IMR-90 (cell line): ENCODE data around the gene LIPI. TPM values are rescaled to one million over a fixed set of nuclear protein-coding genes. Genes with fewer than 3 reads are reported as not detected.
"Not testable (repeated sequence)": the region's sequence is repeated elsewhere in the genome, so short reads cannot be mapped to it uniquely, and the experiment has no call there.

Experiments
- ATAC-seq: fragments of 200-7000 bp; cut with Tn5 transposase; 2 replicates; pipeline ENCODE4 v1.9.1; 2020; ENCODE audit warnings: low read depth, mild to moderate bottlenecking, moderate library complexity
- BruUV-seq: library from RNA; stranded (reverse); fragments of 400-500 nt; replicated peaks from 2 replicates; lab custom pipeline; 2021; lab: Mats Ljungman, UMichigan
- CTCF ChIA-PET: fragments of 300-600 bp; formaldehyde crosslinking; extraction: SDS; loops from one replicate; lab custom pipeline; 2021; ENCODE audit warnings: antibody characterized with exemption; lab: Yijun Ruan, JAX
- POLR2A ChIA-PET: fragments of 300-600 bp; sonication (Branson Sonifier 250); formaldehyde crosslinking; loops from one replicate; lab custom pipeline; 2022; ENCODE audit warnings: antibody characterized with exemption; ENCODE audit not compliant: unreplicated experiment; lab: Charles Lee
- DNase-seq: peaks from one replicate; pipeline ENCODE4 v3.0.0; 2013
- H2AFZ ChIP-seq: replicated peaks from 2 replicates; pipeline ENCODE3; 2013; ENCODE audit warnings: low read length, mild to moderate bottlenecking; ENCODE audit not compliant: poor library complexity
- H2AK5ac ChIP-seq: 2 replicates; pipeline ENCODE4 v1.6.1; 2013; ENCODE audit warnings: low read depth, low read length, inconsistent platforms
- H2AK9ac ChIP-seq: replicated peaks from 2 replicates; pipeline ENCODE3; 2013; ENCODE audit warnings: mild to moderate bottlenecking, low read depth, low read length, moderate library complexity; ENCODE audit not compliant: poor library complexity
- H2BK120ac ChIP-seq: 2 replicates; pipeline ENCODE4 v1.6.1; 2013; ENCODE audit warnings: low read depth, low read length, inconsistent platforms
- H2BK15ac ChIP-seq: 3 replicates; pipeline ENCODE4 v1.6.1; 2013; ENCODE audit warnings: low read depth, low read length, inconsistent platforms
- H2BK20ac ChIP-seq: 2 replicates; pipeline ENCODE4 v1.6.1; 2013; ENCODE audit warnings: low read depth, mild to moderate bottlenecking, inconsistent platforms, low read length, moderate library complexity
- H2BK5ac ChIP-seq: 2 replicates; pipeline ENCODE4 v1.6.1; 2013; ENCODE audit warnings: mild to moderate bottlenecking, low read depth, low read length, inconsistent platforms; ENCODE audit not compliant: poor library complexity, severe bottlenecking
- H3K14ac ChIP-seq: replicated peaks from 2 replicates; pipeline ENCODE4 v1.6.1; 2013; ENCODE audit warnings: low read depth, low read length, inconsistent platforms
- H3K18ac ChIP-seq: 2 replicates; pipeline ENCODE4 v1.6.1; 2013; ENCODE audit warnings: low read depth, low read length, control low read depth
- H3K23ac ChIP-seq: 2 replicates; pipeline ENCODE4 v1.6.1; 2013; ENCODE audit warnings: low read depth, low read length, inconsistent platforms
- H3K27ac ChIP-seq: 2 replicates; pipeline ENCODE4 v1.5.1; 2013; ENCODE audit warnings: mild to moderate bottlenecking, control low read depth, low read length; ENCODE audit not compliant: insufficient read depth
- H3K27me3 ChIP-seq: 2 replicates; pipeline ENCODE4 v1.6.1; 2013; ENCODE audit warnings: low read length; ENCODE audit not compliant: control insufficient read depth, insufficient read depth
- H3K36me3 ChIP-seq: 2 replicates; pipeline ENCODE4 v1.6.1; 2013; ENCODE audit warnings: low read length, mixed read lengths; ENCODE audit not compliant: control insufficient read depth, insufficient read depth
- H3K4ac ChIP-seq: 2 replicates; pipeline ENCODE4 v1.6.1; 2013; ENCODE audit warnings: low read depth, low read length, inconsistent platforms
- H3K4me1 ChIP-seq: 2 replicates; pipeline ENCODE4 v1.6.1; 2013; ENCODE audit warnings: low read length, mixed read lengths; ENCODE audit not compliant: control insufficient read depth, insufficient read depth
- H3K4me2 ChIP-seq: 2 replicates; pipeline ENCODE4 v1.6.1; 2013; ENCODE audit warnings: low read depth, mild to moderate bottlenecking, control low read depth, low read length, moderate library complexity
- H3K4me3 ChIP-seq: 2 replicates; pipeline ENCODE4 v1.5.1; 2013; ENCODE audit warnings: low read depth, mild to moderate bottlenecking, control low read depth, low read length, moderate library complexity; ENCODE audit not compliant: insufficient read depth
- H3K56ac ChIP-seq: 2 replicates; pipeline ENCODE4 v1.6.1; 2013; ENCODE audit warnings: low read length, inconsistent platforms; ENCODE audit not compliant: insufficient read depth; ENCODE audit errors: extremely low read depth
- H3K79me1 ChIP-seq, 2 experiments: 2 replicates each; pipeline ENCODE4 v1.6.1; 2013; ENCODE audit warnings: low read length in 2 of 2, inconsistent platforms in 1 of 2, low read depth in 1 of 2
- H3K9ac ChIP-seq: 2 replicates; pipeline ENCODE4 v1.6.1; 2013; ENCODE audit warnings: low read depth, low read length, control low read depth
- H3K9me1 ChIP-seq: 2 replicates; pipeline ENCODE4 v1.6.1; 2013; ENCODE audit warnings: low read length, inconsistent platforms; ENCODE audit not compliant: insufficient read depth
- H3K9me3 ChIP-seq: 2 replicates; pipeline ENCODE4 v1.6.1; 2013; ENCODE audit warnings: low read length; ENCODE audit not compliant: control insufficient read depth, insufficient read depth
- H4K20me1 ChIP-seq: 2 replicates; pipeline ENCODE4 v1.6.1; 2013; ENCODE audit warnings: low read length, inconsistent platforms; ENCODE audit not compliant: insufficient read depth
- H4K5ac ChIP-seq: 2 replicates; pipeline ENCODE4 v1.6.1; 2013; ENCODE audit warnings: mild to moderate bottlenecking, low read depth, low read length, control low read depth
- H4K8ac ChIP-seq, 2 experiments: 2 replicates each; pipeline ENCODE4 v1.6.1; 2013; ENCODE audit warnings: low read depth in 2 of 2, low read length in 2 of 2, control low read depth in 1 of 2, inconsistent platforms in 1 of 2
- H4K91ac ChIP-seq: 2 replicates; pipeline ENCODE4 v1.6.1; 2013; ENCODE audit warnings: low read depth, low read length, inconsistent platforms; ENCODE audit not compliant: insufficient read depth
- WGBS, 2 experiments: methylation state at CpG; one replicate each; pipeline versions ENCODE4 v1.1.5 to v1.1.7; 2013; ENCODE audit warnings: missing lambda C conversion rate in 2 of 2; ENCODE audit not compliant: insufficient read length in 1 of 2; ENCODE audit errors: extremely low coverage in 2 of 2; 5-methylcytosine and 5-hydroxymethylcytosine counted together
- dilution Hi-C: fragments of 300-500 bp; cut with HindIII; formaldehyde crosslinking; loops from one replicate; pipeline ENCODE4 v1.14.3; 2018; ENCODE audit warnings: low sequenced_read_pairs; ENCODE audit not compliant: unreplicated experiment
- in situ Hi-C: fragments of 300-500 bp; cut with MboI; formaldehyde crosslinking; loops from 3 replicates; pipeline ENCODE4 v1.14.3; 2019; ENCODE audit warnings: low sequenced_read_pairs, inconsistent platforms, mixed read lengths
- intact Hi-C: fragments of 100-400 bp; cut with micrococcal nuclease; formaldehyde crosslinking; loops from 2 replicates; pipeline ENCODE4 v1.10.0; 2022
- polyA plus RNA-seq, 3 experiments: library from polyadenylated mRNA; depleted of rRNA; stranded (reverse); fragments of >200 nt; gene quantifications; 2 replicates each; pipeline ENCODE4 v1.2.3, GENCODE V29; 2012; ENCODE audit warnings: low replicate concordance in 1 of 3
- total RNA-seq: library from RNA; depleted of rRNA; stranded (reverse); fragments of >200 nt; gene quantifications from 2 replicates; pipeline ENCODE4 v1.2.3, GENCODE V29; 2012

The LIPI gene
- total and polyA plus RNA-seq, 2 of the 4 experiments (the other 2 are of a cell fraction): not detected

- CTCF ChIA-PET, H3K4me1 ChIP-seq, H2AK5ac ChIP-seq, DNase-seq, POLR2A ChIA-PET, H3K18ac ChIP-seq, H4K20me1 ChIP-seq, H3K4me3 ChIP-seq, H2BK15ac ChIP-seq, H3K9me3 ChIP-seq, H2BK20ac ChIP-seq, H3K23ac ChIP-seq, BruUV-seq, H3K4me2 ChIP-seq, in situ Hi-C loops, H2BK120ac ChIP-seq, ATAC-seq, H3K4ac ChIP-seq, H3K56ac ChIP-seq, H3K27me3 ChIP-seq, H2BK5ac ChIP-seq, H2AFZ ChIP-seq, dilution Hi-C loops, H3K14ac ChIP-seq, H3K36me3 ChIP-seq, H4K91ac ChIP-seq, H4K8ac ChIP-seq, H3K27ac ChIP-seq, H3K9ac ChIP-seq, H4K5ac ChIP-seq, H3K9me1 ChIP-seq, H2AK9ac ChIP-seq, intact Hi-C loops, H3K79me1 ChIP-seq: not testable (repeated sequence)
- no CpG with 5 or more reads among the region's 10 CpGs for WGBS, 2 experiments
Measured at GRCh38 chr21:14061820-14062219, 148.9 kb downstream of the LIPI start.

- H2AK5ac ChIP-seq, BruUV-seq, dilution Hi-C loops, H2BK120ac ChIP-seq, H4K20me1 ChIP-seq, ATAC-seq, in situ Hi-C loops, H3K9ac ChIP-seq, H4K8ac ChIP-seq, H3K27me3 ChIP-seq, H3K4me3 ChIP-seq, H3K27ac ChIP-seq, DNase-seq, H3K4me1 ChIP-seq, H3K4ac ChIP-seq, H3K9me3 ChIP-seq, H3K56ac ChIP-seq, CTCF ChIA-PET, H2BK5ac ChIP-seq, H2AK9ac ChIP-seq, H3K4me2 ChIP-seq, H3K79me1 ChIP-seq, POLR2A ChIA-PET, H3K36me3 ChIP-seq, H2AFZ ChIP-seq, H3K18ac ChIP-seq, H2BK15ac ChIP-seq, H3K23ac ChIP-seq, H2BK20ac ChIP-seq, H3K14ac ChIP-seq, H3K9me1 ChIP-seq, H4K5ac ChIP-seq, H4K91ac ChIP-seq: not testable (repeated sequence)
- intact Hi-C loops: loop anchor here (5.0 kb wide), 1 partner anchor 77 kb away; no protein-coding TSS in a partner anchor
- whole genome bisulfite sequencing, 2 experiments: 100% methylated on average over 5 of the region's 12 CpGs; no CpG with 5 or more reads in 1 of the 2 experiments
Measured at GRCh38 chr21:14058995-14059627, 151.6 kb downstream of the LIPI start.
